ENCODE data around the gene GDPD4. TPM values are rescaled to one million over a fixed set of nuclear protein-coding genes. Genes with fewer than 3 reads are reported as not detected.

GDPD4 gene
- total and polyA plus RNA-seq, 9 of the 15 experiments (the other 6 are each of a cell fraction or from before 2014, with no cell fraction given), result 0.40 TPM; not detected in 8

GRCh38 chr11:77201991-77202841 is 99.3 kb downstream of the GDPD4 start:
- DNase-seq (ENCODE audit: extremely low read depth in 1 of 4, low spot score in 3 of 4) (no peak), ATAC-seq (no peak), FAIRE-seq (no peak)
- H4K20me1 ChIP-seq (replicated peaks; ENCODE audit: control insufficient read depth, insufficient read depth, low read length), result no peaks in the 10 kb centered on the region; the same call in 1 of the 2 replicates
- no peak overlapping the region for H3K4me3 ChIP-seq
- no peak overlapping the region for H3K27ac ChIP-seq (ENCODE audit: extremely low read depth, low read depth, low read length)
- H2AFZ ChIP-seq (ENCODE audit: low read depth, low read length), result no peak overlapping the region
- 3% methylated on average over 19 of the region's 23 CpGs for WGBS (ENCODE audit: insufficient coverage, low coverage, missing lambda C conversion rate)
- no TSS peak for BruUV-seq (replicated peaks)
- intact Hi-C loops (cut with micrococcal nuclease) (no loop called here), in situ Hi-C loops (cut with MboI) (no loop called here)
- H3K4me2 ChIP-seq (ENCODE audit: insufficient read depth, low read length), result no peak overlapping the region
- no peak overlapping the region for H3K9ac ChIP-seq (ENCODE audit: insufficient read depth in 1 of 2, low read depth in 2 of 2, low read length in 2 of 2)
- no peaks in the 10 kb centered on the region for H3K9me3 ChIP-seq (replicated peaks; ENCODE audit: control insufficient read depth, insufficient read depth, low read depth, low read length)
- POLR2A ChIA-PET, result no interaction called here
- H3K4me1 ChIP-seq (replicated peaks in 1 of 2; ENCODE audit: control insufficient read depth in 2 of 2, insufficient read depth in 2 of 2, low read length in 2 of 2), result peaks cover 2 to 8% of the 10 kb centered on the region in 2 experiments; a peak in 3 of 5 replicates
- CTCF ChIA-PET (ENCODE audit: low intra/inter-chr PET ratio), result interaction anchor here (0.6 kb wide), 1 partner anchor 144 kb away, joined by 6 read pairs; no protein-coding TSS in a partner anchor
- no peak for TF ChIP-seq E4F1 (CRISPR knock-in tag; IDR thresholded peaks at IDR 0.05; ENCODE audit: borderline replicate concordance)
- H3K27me3 ChIP-seq (ENCODE audit: control insufficient read depth in 2 of 2, insufficient read depth in 2 of 2, low read length in 2 of 2), result peaks cover 7 to 58% of the 10 kb centered on the region in 2 experiments; a peak in 4 of 5 replicates
- peaks cover 2% of the 10 kb centered on the region for H3K9me1 ChIP-seq (ENCODE audit: control insufficient read depth, insufficient read depth, low read length)
- H3K36me3 ChIP-seq (ENCODE audit: control insufficient read depth, insufficient read depth, low read length), result no peaks in the 10 kb centered on the region
- H3K79me2 ChIP-seq (ENCODE audit: control insufficient read depth, insufficient read depth, low read length), result no peaks in the 10 kb centered on the region
